HPDE6-E6E7 (cell line): Measurements from ENCODE around the gene LGALS9B.
"Not testable (repeated sequence)": the region's sequence is repeated elsewhere in the genome, so short reads cannot be mapped to it uniquely, and the experiment has no call there.

Source experiments
- DNase-seq: peaks from one replicate; pipeline ENCODE4 v3.0.0; 2011; ENCODE audit warnings: missing footprints; ENCODE audit errors: extremely low spot score

Gene LGALS9B

DNA sequence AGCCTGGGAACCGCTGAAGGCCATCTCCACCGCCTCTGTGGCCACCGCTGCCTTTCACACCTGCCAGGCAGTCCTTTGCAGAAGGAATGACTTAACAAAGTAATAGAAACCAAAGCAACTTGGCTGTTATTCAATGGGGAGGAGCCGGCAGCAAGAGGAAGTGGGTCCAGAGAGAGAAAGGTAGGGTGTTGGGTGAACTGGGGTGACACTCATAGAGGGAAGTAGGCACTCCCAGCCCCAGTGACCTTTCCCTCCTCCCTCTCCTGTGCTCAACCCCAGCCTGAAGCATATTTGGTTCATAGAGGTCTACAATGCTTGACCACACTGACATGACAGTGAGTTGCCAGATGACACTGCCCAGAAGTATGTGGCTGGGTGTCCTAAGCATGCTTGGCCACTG, at the start of gene LGALS9B:
Gene LGALS9B, minus strand, starts transcription at position 93 of the 400 bp plus-strand sequence. Its CDS starts 69 bp downstream, at position 24.
- not testable (repeated sequence) for DNase-seq

DNA sequence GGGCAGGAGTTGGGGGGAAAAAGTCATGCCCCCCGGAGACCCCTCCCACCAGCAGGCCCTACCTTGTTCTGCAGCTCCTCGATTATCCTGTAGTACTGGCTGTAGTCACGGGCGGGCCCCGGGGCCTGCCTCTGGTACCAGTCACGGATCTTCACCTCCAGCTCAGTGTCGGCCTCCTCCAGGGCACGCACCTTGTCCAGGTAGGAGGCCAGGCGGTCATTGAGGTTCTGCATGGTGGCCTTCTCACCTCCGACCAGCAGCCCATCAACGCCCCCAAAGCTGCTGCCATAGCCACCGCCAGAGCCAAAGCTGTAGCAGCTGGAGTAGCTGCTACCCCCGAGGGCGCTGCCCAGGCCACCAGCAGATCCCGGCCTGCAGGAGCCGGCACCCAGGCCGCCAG, 49.6 kb upstream of the LGALS9B start:
- DNase-seq: not testable (repeated sequence)

DNA sequence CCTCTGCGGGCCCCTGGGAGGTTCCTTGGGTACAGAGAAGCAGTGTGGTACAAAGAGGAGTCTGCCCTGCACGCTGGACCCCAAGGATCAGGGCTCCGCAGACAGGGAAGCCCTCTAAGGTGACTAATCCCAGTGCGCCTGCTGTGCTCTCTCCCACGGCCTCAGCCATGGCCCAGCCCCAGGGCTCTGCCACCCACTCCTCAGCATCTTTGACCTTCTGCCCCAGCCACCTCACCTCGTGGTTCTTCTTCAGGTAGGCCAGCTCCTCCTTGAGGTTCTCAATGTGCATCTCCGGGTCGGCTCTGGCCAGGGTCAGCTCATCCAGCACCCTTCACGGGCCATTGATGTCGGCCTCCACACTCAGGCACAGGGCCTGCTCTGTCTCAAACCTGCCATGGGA, 47.8 kb upstream of the LGALS9B start:
- not testable (repeated sequence) for DNase-seq

DNA sequence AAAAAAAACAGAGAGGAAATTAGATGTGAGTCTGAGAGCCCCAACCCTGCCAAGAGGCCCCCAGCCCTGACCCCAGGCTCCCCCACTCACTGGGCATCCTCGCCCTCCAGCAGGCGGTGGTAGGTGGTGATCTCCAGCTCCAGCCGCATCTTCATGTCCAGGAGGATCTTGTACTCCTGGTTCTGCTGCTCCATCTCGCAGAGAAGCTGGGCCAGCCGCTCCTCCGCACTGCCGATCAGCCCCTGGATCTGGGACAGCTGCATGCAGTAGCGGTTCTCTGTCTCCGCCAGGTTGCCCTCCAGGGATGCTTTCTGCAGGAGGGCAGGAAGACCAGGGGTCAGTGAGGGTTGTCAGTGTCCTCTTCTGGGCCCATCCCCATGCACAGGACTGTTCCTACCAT, 46.2 kb upstream of the LGALS9B start:
- DNase-seq: not testable (repeated sequence)

DNA sequence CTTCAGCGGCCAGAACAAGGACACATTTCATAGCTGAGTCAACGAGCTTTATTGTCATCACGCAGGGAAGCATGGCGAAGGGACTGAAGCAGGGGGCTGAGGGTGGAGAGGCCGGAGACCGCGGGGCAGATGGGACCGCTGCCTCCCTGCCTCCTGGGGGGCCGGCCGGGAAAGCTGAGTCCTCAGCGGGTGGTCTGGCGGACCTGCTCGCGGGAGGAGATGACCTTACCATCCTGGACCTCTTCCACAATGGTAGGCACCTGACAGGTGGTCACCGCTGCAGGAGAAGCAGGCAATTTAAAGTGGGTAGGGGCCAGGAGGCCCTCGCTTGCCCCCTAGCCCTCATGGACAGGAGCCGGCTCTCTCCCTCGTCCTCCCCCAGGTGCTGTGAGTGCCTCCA, 45.0 kb upstream of the LGALS9B start:
- DNase-seq: not testable (repeated sequence)

DNA sequence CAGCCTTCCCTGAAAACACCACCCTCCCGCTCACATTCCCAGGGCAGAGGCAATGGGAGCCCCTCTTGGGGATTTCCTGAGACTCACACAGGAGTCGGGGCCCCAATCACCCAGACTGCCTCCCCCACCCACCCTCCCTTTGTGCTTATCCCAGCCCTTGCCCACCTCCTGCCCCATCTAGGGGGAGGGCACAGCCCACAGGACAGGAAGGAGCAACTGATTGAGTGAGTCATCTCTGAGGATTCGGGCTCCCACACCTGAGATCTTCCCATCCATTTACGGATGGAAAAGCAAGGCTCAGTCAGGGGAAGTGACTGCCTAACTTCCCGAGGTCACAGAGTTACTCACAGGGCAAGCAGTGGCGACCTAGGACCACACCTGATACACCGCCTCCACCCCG, 44.4 kb upstream of the LGALS9B start:
- DNase-seq: not testable (repeated sequence)

DNA sequence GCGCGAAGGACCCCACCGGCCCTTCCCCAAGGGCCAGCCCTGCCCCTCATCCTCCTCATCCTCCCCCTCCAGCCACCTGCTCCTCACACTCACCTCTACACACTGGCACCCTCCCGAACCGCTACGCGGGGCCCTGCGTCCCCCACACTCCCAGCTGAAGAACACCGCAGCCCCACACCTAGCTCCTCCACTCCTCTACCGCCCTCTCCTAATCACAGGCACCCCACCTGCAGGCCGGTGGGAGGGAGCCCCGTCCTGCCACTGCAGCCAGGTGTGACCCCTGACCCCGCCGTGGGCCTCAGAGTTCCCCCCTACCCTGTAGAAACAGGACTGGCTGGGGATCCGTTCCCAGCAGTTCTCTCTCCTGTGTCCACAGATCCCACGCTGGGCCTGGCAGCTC, 38.0 kb upstream of the LGALS9B start:
- DNase-seq: not testable (repeated sequence)

DNA sequence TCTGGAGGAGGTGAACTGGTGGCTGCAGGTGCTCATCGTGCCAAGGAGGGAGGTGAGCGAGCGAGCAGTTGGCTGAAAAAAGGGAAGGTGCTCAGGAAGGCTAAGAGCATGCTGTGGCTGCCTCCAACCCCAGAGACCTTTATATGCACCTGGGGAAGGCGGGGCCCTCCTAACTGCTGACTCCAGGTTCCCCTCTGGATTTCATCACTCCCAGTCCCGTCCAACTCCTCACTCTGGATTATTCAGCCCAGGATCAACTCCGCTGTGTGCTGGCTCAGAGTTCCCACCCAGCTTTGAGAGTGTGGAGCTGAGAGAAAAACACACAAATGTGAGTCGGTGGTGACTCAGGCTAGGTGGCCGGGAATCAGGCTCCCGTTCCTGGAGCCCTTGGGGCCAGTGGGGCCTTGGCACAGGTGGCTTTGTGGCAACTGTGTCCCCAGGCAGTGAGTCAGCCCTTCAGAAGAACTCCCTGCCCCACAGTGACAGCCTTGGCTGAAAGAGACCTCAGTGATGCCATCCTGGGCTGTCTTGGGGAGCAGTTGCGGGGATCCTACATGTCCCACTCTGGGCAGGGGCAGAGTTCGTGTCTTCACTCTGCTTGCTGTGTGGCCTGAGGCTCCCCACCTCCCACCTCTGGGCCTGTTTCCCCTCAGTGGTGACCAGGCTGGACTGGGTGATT, 37.2 kb upstream of the LGALS9B start:
- DNase-seq: not testable (repeated sequence)

DNA sequence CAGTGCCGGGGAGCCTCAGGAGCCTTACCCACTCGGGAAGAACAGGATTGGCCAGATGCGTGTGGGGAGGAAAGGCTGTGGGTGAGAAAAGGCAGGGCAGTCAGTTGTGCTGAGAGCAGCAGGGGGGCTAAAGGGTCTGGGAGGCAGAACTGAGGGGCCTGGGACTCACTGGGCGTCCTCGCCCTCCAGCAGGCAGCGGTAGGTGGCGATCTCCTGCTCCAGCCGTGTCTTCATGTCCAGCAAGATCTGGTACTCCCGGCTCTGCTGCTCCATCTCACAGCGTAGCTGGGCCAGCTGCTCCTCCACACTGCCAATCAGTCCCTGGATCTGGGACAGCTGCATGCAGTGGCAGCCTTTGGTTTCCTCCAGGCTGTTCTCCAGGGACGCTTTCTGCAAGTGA, 34.6 kb upstream of the LGALS9B start:
- DNase-seq: not testable (repeated sequence)

DNA sequence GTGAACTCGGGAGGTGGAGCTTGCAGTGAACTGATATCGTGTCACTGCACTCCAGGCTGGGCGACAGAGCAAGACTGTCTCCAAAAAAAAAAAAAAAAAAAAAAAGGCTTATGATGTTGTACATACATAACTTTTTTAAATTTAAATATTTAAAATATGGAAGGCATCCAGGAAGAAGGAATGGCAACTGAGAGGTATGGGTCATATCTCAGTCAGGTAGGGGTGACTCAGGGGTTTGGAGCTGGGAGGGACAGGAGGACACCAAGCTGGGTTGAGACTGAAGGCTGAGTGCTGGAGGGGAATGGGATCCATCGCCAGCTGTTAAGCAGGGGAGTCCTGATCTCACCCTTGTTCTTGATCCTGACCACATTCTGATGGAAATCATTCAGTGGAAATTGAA, 33.0 kb upstream of the LGALS9B start:
- not testable (repeated sequence) for DNase-seq

DNA sequence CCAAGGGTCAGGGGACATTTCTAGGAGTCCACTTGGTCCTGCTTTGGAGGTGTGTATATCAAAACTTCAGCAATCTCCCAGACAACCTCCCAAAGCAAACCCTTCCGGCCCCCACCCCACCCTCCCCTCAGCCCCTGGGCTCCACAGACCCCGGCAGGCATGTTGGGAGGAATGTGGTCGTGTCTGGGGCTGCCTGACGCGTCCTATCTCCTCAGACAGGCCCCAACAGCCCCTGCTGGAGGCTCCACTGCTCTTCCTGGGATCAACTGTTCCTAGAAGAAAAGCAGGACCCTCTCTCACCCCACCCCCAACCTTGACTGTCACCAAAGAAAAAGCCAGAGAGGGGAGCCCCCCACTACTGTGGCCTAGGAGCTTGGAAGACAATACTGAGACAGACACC, 28.1 kb upstream of the LGALS9B start:
- not testable (repeated sequence) for DNase-seq

DNA sequence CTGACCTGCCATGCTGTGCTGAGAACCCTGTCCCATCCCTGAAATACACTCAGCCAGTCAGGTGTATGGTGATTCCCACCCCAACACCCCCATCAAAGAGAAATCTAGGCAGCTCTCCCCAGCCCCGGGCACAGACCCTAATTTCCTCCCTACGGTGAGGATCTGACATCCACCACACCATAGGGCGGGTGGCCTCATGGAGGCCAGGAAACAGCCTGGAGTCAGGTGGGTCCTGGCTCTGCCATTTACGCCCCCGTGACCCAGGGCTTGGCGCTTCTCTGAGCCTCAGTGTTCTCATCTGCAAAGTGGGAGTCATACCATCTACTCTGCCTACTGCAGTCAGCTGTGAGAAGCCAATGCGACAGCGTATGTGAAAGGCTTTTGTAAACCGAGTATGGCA, 27.4 kb upstream of the LGALS9B start:
- not testable (repeated sequence) for DNase-seq

DNA sequence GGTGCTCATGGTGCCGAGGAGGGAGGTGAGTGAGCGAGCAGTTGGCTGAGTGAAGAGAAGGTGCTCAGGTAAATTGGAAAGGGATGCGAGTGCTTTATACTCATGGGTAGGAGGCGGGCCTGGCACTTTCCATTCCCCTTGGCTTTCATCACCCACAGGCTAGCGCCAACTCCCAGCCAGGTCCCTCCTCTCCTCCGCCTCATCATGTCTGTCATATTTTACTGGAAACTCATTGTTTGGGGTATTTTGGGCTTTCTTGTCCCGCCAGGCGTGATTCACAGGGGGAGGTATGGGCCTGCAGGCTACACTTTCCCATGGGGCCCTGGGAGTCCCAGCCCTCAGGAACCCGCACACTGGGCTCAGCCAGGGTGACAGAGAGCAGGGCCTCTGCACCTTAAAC, 26.8 kb upstream of the LGALS9B start:
- not testable (repeated sequence) for DNase-seq

DNA sequence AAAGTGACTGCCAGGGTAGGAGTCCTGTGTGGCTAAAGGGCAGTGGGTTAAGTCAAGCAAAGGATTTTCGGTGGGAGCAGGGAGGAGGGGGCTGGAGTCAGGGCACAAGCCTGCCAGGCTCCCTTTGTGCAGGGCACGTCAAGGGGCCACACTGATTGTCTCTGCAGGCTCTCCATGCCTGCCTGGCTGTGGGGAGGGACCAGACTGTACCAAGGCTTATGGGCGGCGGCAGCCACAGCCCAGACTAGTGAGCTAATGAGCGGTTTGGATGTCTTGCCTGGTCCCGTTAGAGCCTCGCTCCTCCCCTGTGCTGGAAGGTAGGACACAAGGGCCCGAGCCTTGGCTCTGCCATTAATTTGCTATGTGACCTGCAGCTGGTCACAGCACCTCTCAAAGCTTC, 25.6 kb upstream of the LGALS9B start:
- DNase-seq: not testable (repeated sequence)

DNA sequence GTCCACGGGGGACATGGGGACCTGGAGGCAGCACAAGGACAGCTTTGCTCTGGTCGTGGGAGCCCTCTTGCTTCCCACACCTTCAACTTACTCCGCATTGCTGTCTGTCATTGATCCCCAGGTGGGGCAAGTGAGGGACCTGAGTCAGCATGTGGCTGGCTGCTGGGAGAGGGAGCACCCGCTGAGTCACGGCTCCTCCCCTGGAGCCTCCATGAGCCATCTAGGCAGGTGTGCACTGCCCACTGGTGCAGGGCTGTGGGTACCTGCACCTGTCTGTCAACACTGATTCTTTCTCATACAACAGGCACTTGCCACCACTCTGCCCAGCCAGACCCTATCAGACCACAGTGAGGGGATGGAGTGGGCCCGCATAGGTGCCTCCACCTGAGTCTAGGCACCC, 24.8 kb upstream of the LGALS9B start:
- not testable (repeated sequence) for DNase-seq

DNA sequence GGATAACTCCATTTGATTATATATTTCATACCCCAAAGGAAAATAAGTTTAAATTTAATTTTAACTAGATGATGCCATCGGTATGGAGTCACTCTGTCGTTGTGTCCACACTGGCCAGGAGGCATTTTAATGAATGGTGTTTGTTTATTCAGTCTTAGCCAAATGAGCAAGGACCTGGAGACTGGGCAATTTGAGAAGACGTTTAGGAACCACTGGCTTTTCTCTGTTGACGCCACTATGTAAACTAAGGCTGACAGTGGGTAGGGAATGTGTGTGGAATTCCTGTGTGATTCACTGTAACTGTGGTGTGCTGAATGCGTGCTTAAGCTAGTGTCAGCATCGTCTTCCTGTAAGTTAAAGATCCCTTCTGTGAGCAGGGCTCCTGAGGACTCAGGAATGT, 17.6 kb upstream of the LGALS9B start:
- not testable (repeated sequence) for DNase-seq

DNA sequence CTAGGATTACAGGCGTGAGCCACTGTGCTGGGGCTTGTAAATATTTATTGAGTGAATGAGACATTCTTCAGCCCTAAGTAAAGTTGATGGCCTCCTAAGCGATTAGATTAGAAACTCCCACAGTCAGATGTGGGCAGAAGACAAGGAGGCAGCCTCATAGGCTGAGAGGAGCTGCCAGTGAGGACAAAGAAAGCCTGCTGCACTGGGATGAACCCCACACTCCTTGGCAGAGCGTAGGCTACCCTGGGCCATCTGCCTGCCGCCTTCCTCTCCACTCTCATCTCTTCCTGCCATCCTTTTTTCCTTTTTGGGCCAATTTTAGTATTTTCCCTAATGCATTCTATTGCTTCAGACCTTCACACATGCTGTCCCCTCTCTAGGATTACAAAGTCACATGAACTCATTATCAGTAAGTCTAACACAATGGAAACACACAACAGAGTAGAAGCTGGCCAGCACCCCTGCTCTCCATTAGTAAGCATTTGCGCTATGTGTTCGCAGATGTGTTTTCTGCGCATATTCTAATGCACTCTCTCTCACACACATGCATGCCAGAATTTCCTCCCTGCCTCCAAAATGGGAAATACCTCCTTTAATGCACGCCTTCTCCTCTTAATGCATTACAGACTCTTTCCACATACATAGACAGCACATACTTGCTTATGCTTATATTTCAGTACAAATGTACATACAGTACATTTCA, 12.7 kb upstream of the LGALS9B start:
- not testable (repeated sequence) for DNase-seq

DNA sequence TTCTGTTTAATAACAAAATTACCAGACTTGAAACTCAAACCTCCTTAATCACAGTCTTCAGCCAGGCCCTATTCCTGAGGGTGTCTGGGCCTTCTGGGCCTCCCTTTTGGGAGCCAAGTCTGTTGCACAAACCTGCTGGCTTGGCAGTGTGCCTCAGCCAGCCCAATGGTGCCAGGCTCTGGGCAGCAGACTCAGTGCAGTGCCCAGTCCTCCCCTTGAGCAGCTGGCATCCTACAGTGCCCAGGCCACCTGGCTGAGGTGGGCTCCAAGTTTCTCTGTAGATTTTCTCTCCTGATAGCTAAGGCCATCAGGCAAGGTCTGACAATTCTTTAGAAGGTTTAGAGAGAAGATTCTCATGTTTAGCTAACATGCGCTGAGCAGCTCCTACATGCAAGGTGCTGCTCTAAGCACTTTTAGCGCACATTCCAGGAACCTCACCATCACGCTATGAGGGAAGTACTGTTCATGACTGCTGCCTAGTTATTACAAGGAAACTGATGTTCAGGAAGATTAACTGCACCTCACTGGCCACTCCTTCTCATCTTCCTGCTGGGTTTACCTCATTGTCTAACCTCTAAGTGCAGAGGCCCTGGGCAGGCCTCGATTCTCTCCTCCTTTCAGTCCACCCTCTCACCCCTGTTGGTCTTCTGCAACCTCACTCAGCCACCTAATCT, 10.2 kb upstream of the LGALS9B start:
- DNase-seq: not testable (repeated sequence)

DNA sequence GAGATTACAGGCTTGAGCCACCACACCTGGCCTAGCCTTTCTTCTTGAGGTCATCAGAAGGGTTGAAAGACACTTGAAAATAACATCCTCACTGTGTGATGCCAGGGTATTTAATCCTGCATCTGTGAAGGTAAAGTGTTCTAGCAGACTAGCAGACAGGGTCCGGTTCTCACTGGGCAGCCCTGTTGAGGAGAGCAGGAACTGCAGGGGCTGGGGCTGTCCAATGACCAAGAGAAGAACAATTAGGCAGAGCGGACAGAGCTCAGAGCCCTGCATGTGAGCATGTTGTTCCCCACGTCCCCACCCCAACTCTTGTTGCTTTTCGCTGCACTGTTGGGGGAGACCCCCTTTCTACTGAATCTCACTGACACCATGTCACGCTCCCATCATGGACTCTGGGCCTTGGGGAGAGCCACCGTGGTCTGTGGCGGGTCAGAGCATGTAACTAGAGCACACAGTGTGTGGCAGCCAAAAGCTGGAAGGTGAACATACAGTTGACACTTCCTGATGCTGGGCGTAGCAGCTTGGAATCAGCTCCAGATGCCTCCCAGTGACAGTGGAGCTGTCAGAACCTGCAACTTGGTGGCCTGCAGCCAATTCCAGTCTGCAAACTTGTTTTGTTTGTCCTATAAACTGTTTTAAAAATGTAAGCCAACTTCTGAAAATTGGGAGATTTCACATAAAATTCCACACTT, 7.9 kb upstream of the LGALS9B start:
- DNase-seq: peak; percentile 1

DNA sequence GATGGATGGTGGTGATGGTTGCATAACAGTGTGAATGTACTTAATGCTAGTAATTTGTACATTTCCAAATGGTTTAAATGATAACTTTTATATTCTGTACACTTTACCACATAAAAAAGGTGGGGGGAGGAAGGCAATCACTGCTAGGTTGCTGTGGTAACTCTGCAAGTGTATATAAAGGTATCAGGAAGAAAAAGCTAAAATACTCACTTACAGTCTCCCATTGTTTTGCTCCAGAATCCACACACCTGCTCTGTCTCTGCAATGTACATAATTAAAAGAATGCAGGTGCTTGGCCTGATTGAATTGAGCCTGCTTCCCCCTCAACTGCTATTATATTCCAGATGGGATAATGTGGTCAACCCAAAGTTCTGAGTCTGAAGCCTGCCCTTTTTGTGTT, 6.7 kb upstream of the LGALS9B start:
- not testable (repeated sequence) for DNase-seq

DNA sequence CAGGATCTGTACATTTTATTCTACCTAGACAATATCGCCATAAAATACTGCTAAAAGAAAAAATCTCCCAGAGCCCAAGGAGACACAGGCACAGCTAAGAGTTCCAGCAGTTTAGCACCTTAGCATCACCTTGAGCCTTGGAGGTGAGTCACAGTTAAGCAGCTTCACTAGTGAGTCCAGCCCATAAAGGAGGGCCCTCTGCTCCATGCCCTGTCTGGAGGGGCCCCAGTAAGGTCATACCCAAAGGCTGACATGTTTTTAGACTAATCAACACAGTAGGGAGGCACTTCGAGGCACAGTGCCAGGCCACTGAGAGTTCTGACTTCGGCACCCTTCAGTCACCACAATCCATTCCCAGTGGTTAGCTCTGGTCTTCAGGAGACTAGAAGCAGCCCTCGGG, 2.6 kb upstream of the LGALS9B start:
- DNase-seq: not testable (repeated sequence)

DNA sequence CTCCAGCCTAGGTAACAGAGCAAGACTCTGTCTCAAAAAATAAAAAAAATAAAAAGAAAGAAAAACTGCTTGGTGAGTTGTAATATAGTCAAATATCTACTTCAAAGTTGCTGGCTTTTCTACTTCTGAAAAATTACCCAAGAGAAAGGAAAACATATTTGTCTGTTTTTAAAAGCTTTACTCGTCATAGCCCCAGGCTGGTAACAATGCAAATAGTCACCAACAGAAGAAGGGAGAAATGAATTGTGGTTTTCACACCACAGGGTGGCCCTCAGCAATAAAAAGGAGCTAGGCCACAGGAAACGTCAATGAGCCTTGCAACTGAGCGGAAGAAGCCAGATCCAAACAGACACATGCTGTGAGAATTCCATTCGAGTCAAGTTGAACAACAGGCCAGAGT, 1.8 kb upstream of the LGALS9B start:
- DNase-seq: not testable (repeated sequence)
